ENCODE results near the gene CBLC.

The CBLC gene, protein sequence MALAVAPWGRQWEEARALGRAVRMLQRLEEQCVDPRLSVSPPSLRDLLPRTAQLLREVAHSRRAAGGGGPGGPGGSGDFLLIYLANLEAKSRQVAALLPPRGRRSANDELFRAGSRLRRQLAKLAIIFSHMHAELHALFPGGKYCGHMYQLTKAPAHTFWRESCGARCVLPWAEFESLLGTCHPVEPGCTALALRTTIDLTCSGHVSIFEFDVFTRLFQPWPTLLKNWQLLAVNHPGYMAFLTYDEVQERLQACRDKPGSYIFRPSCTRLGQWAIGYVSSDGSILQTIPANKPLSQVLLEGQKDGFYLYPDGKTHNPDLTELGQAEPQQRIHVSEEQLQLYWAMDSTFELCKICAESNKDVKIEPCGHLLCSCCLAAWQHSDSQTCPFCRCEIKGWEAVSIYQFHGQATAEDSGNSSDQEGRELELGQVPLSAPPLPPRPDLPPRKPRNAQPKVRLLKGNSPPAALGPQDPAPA

DNA sequence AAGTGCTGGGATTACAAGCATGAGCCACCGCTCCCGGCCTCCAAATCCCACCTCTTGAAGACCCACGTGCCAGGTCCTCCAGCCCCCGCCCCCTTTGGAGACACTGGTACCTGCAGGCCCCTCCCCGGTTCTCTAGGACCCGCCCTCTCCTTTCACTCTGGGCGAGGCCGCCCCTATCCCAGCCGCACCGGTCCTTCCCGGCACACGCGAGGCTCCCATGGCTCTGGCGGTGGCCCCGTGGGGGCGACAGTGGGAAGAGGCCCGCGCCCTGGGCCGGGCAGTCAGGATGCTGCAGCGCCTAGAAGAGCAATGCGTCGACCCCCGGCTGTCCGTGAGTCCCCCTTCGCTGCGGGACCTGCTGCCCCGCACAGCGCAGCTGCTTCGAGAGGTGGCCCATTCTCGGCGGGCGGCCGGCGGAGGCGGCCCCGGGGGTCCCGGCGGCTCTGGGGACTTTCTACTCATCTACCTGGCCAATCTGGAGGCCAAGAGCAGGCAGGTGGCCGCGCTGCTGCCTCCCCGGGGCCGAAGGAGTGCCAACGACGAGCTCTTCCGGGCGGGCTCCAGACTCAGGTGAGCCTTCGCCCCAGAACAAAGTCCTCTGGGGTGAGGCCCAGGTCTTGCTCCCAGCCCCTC, at the start of gene CBLC:
Gene CBLC (plus strand): TSS at position 176 of the 633 bp plus-strand sequence. CDS start 42 bp downstream, at position 218.
- peak; percentile 10 for DNase-seq (ENCODE audit: extremely low spot score)
- CTCF ChIA-PET, result interaction anchor here (1.7 to 18.3 kb wide), 2 partner anchors 52 to 88 kb away, joined by 5 to 513 read pairs; no protein-coding TSS in a partner anchor
- TF ChIP-seq CTCF (IDR thresholded peaks at IDR 0.05; ENCODE audit: control extremely low read depth, extremely low read depth, low read depth, missing control alignments), result no peak
- POLR2A ChIA-PET, result no interaction called here

GRCh38 chr19:44728178-44728577, 49.5 kb upstream of the CBLC start:
- CTCF ChIA-PET, result interaction anchor here (0.7 to 18.1 kb wide), 7 partner anchors 12 to 72 kb away, joined by 3 to 513 read pairs (median 5); partner anchors contain the start of gene CBLC
- DNase-seq (ENCODE audit: extremely low spot score), result no peak
- TF ChIP-seq CTCF (IDR thresholded peaks at IDR 0.05; ENCODE audit: control extremely low read depth, extremely low read depth, low read depth, missing control alignments), result no peak
- POLR2A ChIA-PET, result interaction anchor here (0.6 kb wide), 1 partner anchor 38 kb away, joined by 4 read pairs; no protein-coding TSS in a partner anchor

- DNase-seq (ENCODE audit: extremely low spot score), result no peak
- ChIA-PET POLR2A (no interaction called here), CTCF (interaction anchor here (1.3 to 18.1 kb wide), 6 partner anchors 10 to 116 kb away, joined by 4 to 513 read pairs (median 5); partner anchors contain the start of genes CBLC and NECTIN2)
- TF ChIP-seq CTCF (IDR thresholded peaks at IDR 0.05; ENCODE audit: control extremely low read depth, extremely low read depth, low read depth, missing control alignments), result no peak
Observed at GRCh38 chr19:44729516-44730033, 48.1 kb upstream of the CBLC start.

DNA sequence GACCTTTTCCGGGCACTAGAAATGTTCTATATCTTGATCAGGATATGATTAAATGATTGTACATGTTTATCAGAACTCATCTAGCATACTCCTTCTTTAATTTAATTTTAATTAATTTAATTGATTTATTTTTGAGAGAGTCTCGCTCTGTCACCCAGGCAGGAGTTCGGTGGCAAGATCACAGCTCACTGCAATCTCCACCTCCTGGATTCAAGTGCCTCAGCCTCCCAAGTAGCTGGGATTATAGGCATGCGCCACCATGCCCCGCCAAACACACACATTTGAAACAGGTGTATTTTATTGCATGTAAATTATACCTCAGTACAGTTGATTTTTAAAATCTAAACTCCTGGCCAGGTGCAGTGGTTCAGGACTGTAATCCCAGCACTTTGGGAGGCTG, 46.6 kb upstream of the CBLC start:
- POLR2A ChIA-PET, result no interaction called here
- no peak for DNase-seq (ENCODE audit: extremely low spot score)
- CTCF ChIA-PET, result interaction anchor here (1.1 to 18.1 kb wide), 4 partner anchors 7 to 53 kb away, joined by 3 to 513 read pairs (median 21); partner anchors contain the start of gene CBLC
- no peak for TF ChIP-seq CTCF (IDR thresholded peaks at IDR 0.05; ENCODE audit: control extremely low read depth, extremely low read depth, low read depth, missing control alignments)

GRCh38 chr19:44731622-44732021, 46.1 kb upstream of the CBLC start:
- no peak for DNase-seq (ENCODE audit: extremely low spot score)
- no peak for TF ChIP-seq CTCF (IDR thresholded peaks at IDR 0.05; ENCODE audit: control extremely low read depth, extremely low read depth, low read depth, missing control alignments)
- POLR2A ChIA-PET, result no interaction called here
- CTCF ChIA-PET, result interaction anchor here (1.1 to 18.1 kb wide), 4 partner anchors 8 to 53 kb away, joined by 3 to 513 read pairs (median 21); partner anchors contain the start of gene CBLC
